ENCODE data around the gene CELF5. TPM values are rescaled to one million over a fixed set of nuclear protein-coding genes. Genes with fewer than 3 reads are reported as not detected.

CELF5 gene
- total RNA-seq, 1 experiment from 2014 or later: 7.7 TPM

GRCh38 chr19:3254520-3254919 is 30.1 kb downstream of the CELF5 start (continued):
- TF ChIP-seq TEAD4 (CRISPR knock-in tag; IDR thresholded peaks at IDR 0.05): no peak
- no peak for TF ChIP-seq NFATC4 (CRISPR knock-in tag; IDR thresholded peaks at IDR 0.05)
- no peak for TF ChIP-seq JUN (CRISPR knock-in tag; IDR thresholded peaks at IDR 0.05)
- TF ChIP-seq SMAD4 (CRISPR knock-in tag; IDR thresholded peaks at IDR 0.05): no peak

GRCh38 chr19:3257071-3257470 is 32.6 kb downstream of the CELF5 start:
- Mint-ChIP-seq H3K4me3 (no peak overlapping the region), H3K27ac (no peak overlapping the region), H3K27me3 (ENCODE audit: low read depth) (no peaks in the 10 kb centered on the region; the same call in 1 of the 2 replicates), H3K4me1 (no peaks in the 10 kb centered on the region), H3K36me3 (peaks cover 10% of the 10 kb centered on the region), H3K9me3 (peaks cover 17% of the 10 kb centered on the region)
- ChIA-PET POLR2A (no interaction called here), CTCF (interaction anchor here (1.2 to 1.5 kb wide), 2 partner anchors 15 to 18 kb away, joined by 3 to 5 read pairs; no protein-coding TSS in a partner anchor)
- ATAC-seq (no peak), DNase-seq (ENCODE audit: low spot score) (no peak)
- TF ChIP-seq ZMAT4 (CRISPR knock-in tag; IDR thresholded peaks at IDR 0.05) (no peak), ZNF416 (CRISPR knock-in tag; IDR thresholded peaks at IDR 0.05) (no peak), E2F5 (CRISPR knock-in tag; IDR thresholded peaks at IDR 0.05) (no peak), NR1H2 (CRISPR knock-in tag; IDR thresholded peaks at IDR 0.05) (no peak), AFF4 (CRISPR knock-in tag; IDR thresholded peaks at IDR 0.05; ENCODE audit: borderline replicate concordance) (no peak), JAZF1 (CRISPR knock-in tag; IDR thresholded peaks at IDR 0.05) (no peak), CREB1 (CRISPR knock-in tag; IDR thresholded peaks at IDR 0.05) (no peak), ZNF232 (CRISPR knock-in tag; IDR thresholded peaks at IDR 0.05) (no peak), NFYB (CRISPR knock-in tag; conservative IDR thresholded peaks at IDR 0.05; ENCODE audit: low read depth) (no peak), HMGXB4 (CRISPR knock-in tag; IDR thresholded peaks at IDR 0.05) (no peak), ETV6 (CRISPR knock-in tag; IDR thresholded peaks at IDR 0.05) (no peak), IRF2 (CRISPR knock-in tag; IDR thresholded peaks at IDR 0.05; ENCODE audit: borderline replicate concordance, low read depth) (no peak), ZNF138 (CRISPR knock-in tag; conservative IDR thresholded peaks at IDR 0.05) (no peak)

GRCh38 chr19:3262362-3262761 is 37.9 kb downstream of the CELF5 start:
- H3K9me3 Mint-ChIP-seq: peaks cover 14% of the 10 kb centered on the region
- no peak overlapping the region for H3K27ac Mint-ChIP-seq
- POLR2A ChIA-PET: no interaction called here
- no peak for DNase-seq (ENCODE audit: low spot score)
- CTCF ChIA-PET: interaction anchor here (0.6 to 2.2 kb wide), 4 partner anchors 13 to 438 kb away, joined by 3 to 12 read pairs (median 4); partner anchors contain the start of genes DOHH and PIP5K1C
- ATAC-seq: no peak
- H3K4me3 Mint-ChIP-seq: no peak overlapping the region
- H3K27me3 Mint-ChIP-seq (ENCODE audit: low read depth): peaks cover 9% of the 10 kb centered on the region
- no peaks in the 10 kb centered on the region for H3K4me1 Mint-ChIP-seq
- H3K36me3 Mint-ChIP-seq: no peaks in the 10 kb centered on the region
- TF ChIP-seq ZNF281 (CRISPR knock-in tag; IDR thresholded peaks at IDR 0.05) (no peak), KAT7 (CRISPR knock-in tag; IDR thresholded peaks at IDR 0.05; ENCODE audit: borderline replicate concordance) (no peak), ATF1 (CRISPR knock-in tag; IDR thresholded peaks at IDR 0.05) (no peak), ZNF232 (CRISPR knock-in tag; IDR thresholded peaks at IDR 0.05) (no peak), ETV6 (CRISPR knock-in tag; IDR thresholded peaks at IDR 0.05) (no peak), GABPB1 (CRISPR knock-in tag; IDR thresholded peaks at IDR 0.05) (no peak), ZNF416 (CRISPR knock-in tag; IDR thresholded peaks at IDR 0.05) (no peak), ZNF425 (CRISPR knock-in tag; conservative IDR thresholded peaks at IDR 0.05) (no peak), ESRRA (CRISPR knock-in tag; IDR thresholded peaks at IDR 0.05; ENCODE audit: borderline replicate concordance) (no peak), TP53 (CRISPR knock-in tag; IDR thresholded peaks at IDR 0.05) (no peak)
